GM19328 (cell line): ENCODE measurements around the gene BRD3.
A peak's percentile ranks its signal among the peaks of the same experiment; 100 is the strongest.

Source experiments
- ATAC-seq: cut with Tn5 transposase; IDR thresholded peaks from one replicate; pipeline ENCODE4 v1.9.1; 2021; ENCODE audit warnings: mild to moderate bottlenecking, moderate library complexity; ENCODE audit not compliant: unreplicated experiment

BRD3 gene

GRCh38 chr9:134066913-134067851 lies 644 bp downstream of the BRD3 start:
- peak; percentile 20 for ATAC-seq

GRCh38 chr9:134066526-134066912 lies 1.3 kb downstream of the BRD3 start:
- no peak for ATAC-seq

- no peak for ATAC-seq
Observed at GRCh38 chr9:134065612-134066419, 2.0 kb downstream of the BRD3 start.

- ATAC-seq: no peak
Observed at GRCh38 chr9:134064711-134065110, 3.1 kb downstream of the BRD3 start.

- no peak for ATAC-seq
Observed at GRCh38 chr9:134063571-134064450, 4.0 kb downstream of the BRD3 start.

- no peak for ATAC-seq
Observed at GRCh38 chr9:134063088-134063570, 4.7 kb downstream of the BRD3 start.

GRCh38 chr9:134062461-134063087 lies 5.3 kb downstream of the BRD3 start:
- ATAC-seq: no peak

- no peak for ATAC-seq
Observed at GRCh38 chr9:134061688-134062371, 6.0 kb downstream of the BRD3 start.

- no peak for ATAC-seq
Observed at GRCh38 chr9:134061019-134061687, 6.7 kb downstream of the BRD3 start.

- ATAC-seq: no peak
Observed at GRCh38 chr9:134060546-134060945, 7.3 kb downstream of the BRD3 start.

- ATAC-seq: peak; percentile 78
Observed at GRCh38 chr9:134059661-134060395, 8.0 kb downstream of the BRD3 start.

GRCh38 chr9:134059188-134059641 lies 8.6 kb downstream of the BRD3 start:
- ATAC-seq: no peak

GRCh38 chr9:134058716-134059115 lies 9.1 kb downstream of the BRD3 start:
- no peak for ATAC-seq

- no peak for ATAC-seq
Observed at GRCh38 chr9:134057751-134058701, 9.8 kb downstream of the BRD3 start.

- no peak for ATAC-seq
Observed at GRCh38 chr9:134057307-134057657, 10.5 kb downstream of the BRD3 start.

- no peak for ATAC-seq
Observed at GRCh38 chr9:134056483-134057306, 11.1 kb downstream of the BRD3 start.
